Psoas muscle (tissue), 8 donors: ENCODE results near the gene RABGAP1L. TPM values are rescaled to one million over a fixed set of nuclear protein-coding genes. Genes with fewer than 3 reads are reported as not detected.

Experiments
- ATAC-seq, 4 donors: fragments of 200-7000 bp; cut with Tn5 transposase; one replicate each; pipeline ENCODE4 v1.9.1; 2020; ENCODE audit warnings: moderate library complexity in 3 of 4, mild to moderate bottlenecking in 2 of 4
- DNase-seq, 2 donors: peaks; one replicate each; pipeline ENCODE4 v3.0.0-alpha.2; 2020
- H3K27ac ChIP-seq: fragments of 200-600 bp; one replicate; pipeline ENCODE4 v1.8.0; 2022
- H3K27me3 ChIP-seq, 3 donors: fragments of 200-600 bp in 1 of 3; one replicate each; pipeline versions ENCODE4 v1.6.1 to v1.8.0; 2013 to 2022; ENCODE audit warnings: low read length in 2 of 3, mild to moderate bottlenecking in 2 of 3, moderate library complexity in 1 of 3; ENCODE audit not compliant: insufficient read depth in 3 of 3
- H3K36me3 ChIP-seq, 2 donors: fragments of 200-600 bp in 1 of 2; one replicate each; pipeline versions ENCODE4 v1.6.1 to v1.8.0; 2013 to 2022; ENCODE audit warnings: low read depth in 1 of 2, mild to moderate bottlenecking in 1 of 2, moderate library complexity in 1 of 2; ENCODE audit not compliant: insufficient read depth in 1 of 2
- H3K4me1 ChIP-seq: fragments of 200-600 bp; one replicate; pipeline ENCODE4 v1.8.0; 2022
- H3K4me3 ChIP-seq: fragments of 200-600 bp; one replicate; pipeline ENCODE4 v1.8.0; 2022; ENCODE audit warnings: mild to moderate bottlenecking
- H3K9me3 ChIP-seq: fragments of 200-600 bp; one replicate; pipeline ENCODE4 v1.8.0; 2022
- CTCF ChIP-seq: fragments of 200-600 bp; IDR thresholded peaks from one replicate; pipeline ENCODE4 v1.8.0; 2022; ENCODE audit warnings: antibody characterized with exemption
- WGBS, 3 donors: extraction: QIAGEN DNeasy Blood & Tissue Kit; methylation state at CpG; one replicate each; pipeline versions ENCODE4 v1.1.6 to v1.1.7; 2013; 5-methylcytosine and 5-hydroxymethylcytosine counted together
- intact Hi-C, 2 donors: fragments of 100-400 bp; cut with DNase I; formaldehyde crosslinking; loops; one replicate each; pipeline versions ENCODE4 v1.11.0 to v1.14.2; 2022
- polyA plus RNA-seq, 3 donors: library from polyadenylated mRNA; stranded (reverse); fragments of 200-250 nt; gene quantifications; one replicate each; pipeline ENCODE4 v1.2.3, GENCODE V29; 2013
- total RNA-seq, 4 donors: library from RNA; stranded (reverse); fragmentation: NEBNext Ultra II Directional in 2 of 4; extraction: Animal tissue kit (Norgen Biotek cat#: 25700) in 2 of 4; gene quantifications; one replicate each; pipeline versions ENCODE4 v1.2.1 to v1.2.4, GENCODE V29; 2021 to 2023
- donor health status: healthy with polysubstance abuse.
- donor health status: DM: no; HTN: no; CAD: no; lungs with moderate emphysema.
- donor health status: Bipolar disorder and iron deficiency.
- donor health status: healthy.
- donor health status: DM: yes; HTN: yes; CAD: no.
- donor health status: DM: no; HTN: no; CAD: no.
- donor health status: DM: no; HTN: no; CAD: no.
- donor health status: DM: yes; HTN: yes; CAD: no.

RABGAP1L gene
- total and polyA plus RNA-seq, 7 donors = 2.9 to 14.4 (median 8.7) TPM

- Histone ChIP-seq H3K36me3 (no peaks in the 10 kb centered on the region), H3K27me3 (no peaks in the 10 kb centered on the region), H3K4me1 (no peaks in the 10 kb centered on the region), H3K27ac (no peak overlapping the region), H3K9me3 (no peaks in the 10 kb centered on the region), H3K4me3 (no peak overlapping the region)
- DNase-seq = no peak
- 93 to 96% (median 94%) methylated on average over 8 of the region's 8 CpGs for WGBS, 3 donors
- TF ChIP-seq CTCF = no peak
- ATAC-seq = no peak
- intact Hi-C loops = no loop called here
These were observed 553.2 kb downstream of the RABGAP1L start for GRCh38 chr1:174712541-174712940.

- Histone ChIP-seq H3K4me1 (no peaks in the 10 kb centered on the region), H3K9me3 (no peaks in the 10 kb centered on the region), H3K36me3 (no peaks in the 10 kb centered on the region), H3K27ac (no peak overlapping the region), H3K4me3 (no peak overlapping the region), H3K27me3 (no peaks in the 10 kb centered on the region)
- no peak for TF ChIP-seq CTCF
- DNase-seq = no peak
- 41 to 67% (median 60%) methylated on average over 1 of the region's 1 CpG for WGBS, 3 donors
- no peak for ATAC-seq
- intact Hi-C loops = no loop called here
These were observed 554.5 kb downstream of the RABGAP1L start for GRCh38 chr1:174713796-174714195.

GRCh38 chr1:174719194-174719593 lies 559.9 kb downstream of the RABGAP1L start:
- DNase-seq = no peak
- 96 to 99% (median 97%) methylated on average over 2 of the region's 2 CpGs for WGBS, 3 donors
- no peak for TF ChIP-seq CTCF
- intact Hi-C loops = no loop called here
- H3K4me1 ChIP-seq = no peaks in the 10 kb centered on the region
- H3K36me3 ChIP-seq = no peaks in the 10 kb centered on the region
- H3K4me3 ChIP-seq = no peak overlapping the region
- no peak overlapping the region for H3K27ac ChIP-seq
- ATAC-seq = no peak
- H3K27me3 ChIP-seq = no peaks in the 10 kb centered on the region
- peaks cover 5% of the 10 kb centered on the region for H3K9me3 ChIP-seq

- H3K4me1 ChIP-seq = no peaks in the 10 kb centered on the region
- ATAC-seq (no peak), DNase-seq (no peak)
- no peaks in the 10 kb centered on the region for H3K27me3 ChIP-seq
- no peaks in the 10 kb centered on the region for H3K36me3 ChIP-seq
- WGBS, 3 donors = 93 to 94% (median 93%) methylated on average over 1 of the region's 1 CpG
- no peak for TF ChIP-seq CTCF
- intact Hi-C loops = no loop called here
- H3K4me3 ChIP-seq = no peak overlapping the region
- no peak overlapping the region for H3K27ac ChIP-seq
- peaks cover 5% of the 10 kb centered on the region for H3K9me3 ChIP-seq
These were observed 561.3 kb downstream of the RABGAP1L start for GRCh38 chr1:174720618-174721017.

- no peaks in the 10 kb centered on the region for H3K36me3 ChIP-seq
- no peaks in the 10 kb centered on the region for H3K27me3 ChIP-seq
- WGBS, 3 donors = 84 to 95% (median 88%) methylated on average over 2 of the region's 2 CpGs
- DNase-seq (no peak), ATAC-seq (no peak)
- H3K9me3 ChIP-seq = peaks cover 5% of the 10 kb centered on the region
- no peak for TF ChIP-seq CTCF
- intact Hi-C loops = no loop called here
- no peak overlapping the region for H3K27ac ChIP-seq
- no peak overlapping the region for H3K4me3 ChIP-seq
- H3K4me1 ChIP-seq = no peaks in the 10 kb centered on the region
These were observed 561.9 kb downstream of the RABGAP1L start for GRCh38 chr1:174721246-174721645.
